Trophoblast cell (in vitro differentiated cells and primary cell): ENCODE results near the gene MYO7A.

Experiments used
- DNase-seq, 2 donors: peaks; one replicate each; pipeline ENCODE4 v3.0.0-alpha.2; 2016
- H2AFZ ChIP-seq: 2 replicates; pipeline ENCODE4 v1.6.1; 2013; ENCODE audit warnings: low read length, moderate library complexity, mild to moderate bottlenecking; ENCODE audit not compliant: insufficient read depth, poor library complexity
- H2AK5ac ChIP-seq: 2 replicates; pipeline ENCODE4 v1.6.1; 2013; ENCODE audit warnings: mild to moderate bottlenecking, low read length
- H2BK120ac ChIP-seq: 2 replicates; pipeline ENCODE4 v1.6.1; 2013; ENCODE audit warnings: low read length, mild to moderate bottlenecking, moderate library complexity; ENCODE audit not compliant: insufficient read depth, poor library complexity
- H2BK12ac ChIP-seq: 2 replicates; pipeline ENCODE4 v1.6.1; 2013; ENCODE audit warnings: mild to moderate bottlenecking, low read length, moderate library complexity
- H2BK5ac ChIP-seq: 2 replicates; pipeline ENCODE4 v1.6.1; 2013; ENCODE audit warnings: low read length, low read depth, moderate library complexity, mild to moderate bottlenecking; ENCODE audit not compliant: poor library complexity
- H3K14ac ChIP-seq: 2 replicates; pipeline ENCODE4 v1.6.1; 2013; ENCODE audit warnings: mild to moderate bottlenecking, low read length
- H3K18ac ChIP-seq: 2 replicates; pipeline ENCODE4 v1.6.1; 2013; ENCODE audit warnings: mild to moderate bottlenecking, low read length
- H3K23ac ChIP-seq: 2 replicates; pipeline ENCODE4 v1.6.1; 2013; ENCODE audit warnings: low read length
- H3K27ac ChIP-seq: 2 replicates; pipeline ENCODE4 v1.5.1; 2013; ENCODE audit warnings: low read depth, mild to moderate bottlenecking, inconsistent platforms, low read length, moderate library complexity
- H3K27me3 ChIP-seq: 2 replicates; pipeline ENCODE4 v1.6.1; 2013; ENCODE audit warnings: inconsistent platforms, mild to moderate bottlenecking, low read length, moderate library complexity; ENCODE audit not compliant: insufficient read depth
- H3K36me3 ChIP-seq, 2 experiments: 1 replicate in 1 of 2; 2 replicates in 1 of 2; pipeline ENCODE4 v1.6.1; 2013; ENCODE audit warnings: low read length in 2 of 2, mild to moderate bottlenecking in 2 of 2, moderate library complexity in 1 of 2; ENCODE audit not compliant: insufficient read depth in 2 of 2, control insufficient read depth in 1 of 2
- H3K4ac ChIP-seq: 2 replicates; pipeline ENCODE4 v1.6.1; 2013; ENCODE audit warnings: low read depth, mild to moderate bottlenecking, low read length, moderate library complexity
- H3K4me1 ChIP-seq, 2 experiments: 1 replicate in 1 of 2; 2 replicates in 1 of 2; pipeline ENCODE4 v1.6.1; 2013; ENCODE audit warnings: low read length in 2 of 2, mild to moderate bottlenecking in 2 of 2, moderate library complexity in 1 of 2; ENCODE audit not compliant: insufficient read depth in 2 of 2, control insufficient read depth in 1 of 2
- H3K4me2 ChIP-seq: 2 replicates; pipeline ENCODE4 v1.6.1; 2013; ENCODE audit warnings: inconsistent platforms, mild to moderate bottlenecking, low read length, moderate library complexity
- H3K4me3 ChIP-seq: 2 replicates; pipeline ENCODE4 v1.5.1; 2013; ENCODE audit warnings: mild to moderate bottlenecking, low read depth, low read length, inconsistent platforms
- H3K79me1 ChIP-seq: one replicate; pipeline ENCODE4 v1.6.1; 2013; ENCODE audit warnings: low read length
- H3K79me2 ChIP-seq: 2 replicates; pipeline ENCODE4 v1.6.1; 2013; ENCODE audit warnings: low read length, mild to moderate bottlenecking; ENCODE audit not compliant: control insufficient read depth, insufficient read depth, poor library complexity
- H3K9ac ChIP-seq: 2 replicates; pipeline ENCODE4 v1.6.1; 2013; ENCODE audit warnings: mild to moderate bottlenecking, low read length
- H3K9me3 ChIP-seq: 2 replicates; pipeline ENCODE4 v1.6.1; 2013; ENCODE audit warnings: low read depth, mild to moderate bottlenecking, control low read depth, inconsistent platforms, low read length; ENCODE audit not compliant: insufficient read depth
- H4K12ac ChIP-seq: 2 replicates; pipeline ENCODE4 v1.6.1; 2013; ENCODE audit warnings: low read depth, mild to moderate bottlenecking, low read length, moderate library complexity
- H4K8ac ChIP-seq: 2 replicates; pipeline ENCODE4 v1.6.1; 2013; ENCODE audit warnings: low read depth, mild to moderate bottlenecking, low read length, moderate library complexity
- H4K91ac ChIP-seq: one replicate; pipeline ENCODE4 v1.6.1; 2013; ENCODE audit warnings: low read depth, mild to moderate bottlenecking, low read length, moderate library complexity
- WGBS: extraction: QIAGEN DNeasy Blood & Tissue Kit; methylation state at CpG from one replicate; pipeline ENCODE4 v1.1.7; 2013; ENCODE audit warnings: missing lambda C conversion rate; ENCODE audit not compliant: insufficient read length, insufficient coverage; ENCODE audit errors: extremely low coverage; 5-methylcytosine and 5-hydroxymethylcytosine counted together

MYO7A gene

GRCh38 chr11:77081976-77082836 lies 45.8 kb upstream of the MYO7A start:
- Histone ChIP-seq H3K9ac (no peak overlapping the region), H4K12ac (no peak overlapping the region), H3K4ac (no peak overlapping the region), H3K79me1 (no peaks in the 10 kb centered on the region), H3K18ac (no peak overlapping the region), H3K4me1 (no peaks in the 10 kb centered on the region), H2BK12ac (no peak overlapping the region), H2BK120ac (no peak overlapping the region), H3K9me3 (no peaks in the 10 kb centered on the region), H3K23ac (no peak overlapping the region), H3K4me2 (no peak overlapping the region), H3K36me3 (no peaks in the 10 kb centered on the region), H2AFZ (no peak overlapping the region), H3K14ac (no peak overlapping the region), H3K79me2 (no peaks in the 10 kb centered on the region), H3K27ac (no peak overlapping the region), H4K8ac (no peak overlapping the region), H3K27me3 (no peaks in the 10 kb centered on the region), H4K91ac (no peak overlapping the region), H3K4me3 (no peak overlapping the region), H2BK5ac (no peak overlapping the region), H2AK5ac (no peak overlapping the region)
- WGBS: no CpG with 5 or more reads among the region's 11 CpGs
- no peak for DNase-seq

- no peak overlapping the region for H4K8ac ChIP-seq
- no peak overlapping the region for H2BK12ac ChIP-seq
- H3K4me3 ChIP-seq: no peak overlapping the region
- no peak overlapping the region for H3K23ac ChIP-seq
- no peak overlapping the region for H3K18ac ChIP-seq
- H4K91ac ChIP-seq: no peak overlapping the region
- no peaks in the 10 kb centered on the region for H3K79me2 ChIP-seq
- H3K9ac ChIP-seq: no peak overlapping the region
- H3K4me1 ChIP-seq: peaks cover under 1% of the 10 kb centered on the region in 2 experiments
- no peak overlapping the region for H2AK5ac ChIP-seq
- H2BK120ac ChIP-seq: no peak overlapping the region
- H2BK5ac ChIP-seq: no peak overlapping the region
- H3K27me3 ChIP-seq: no peaks in the 10 kb centered on the region
- no peak overlapping the region for H4K12ac ChIP-seq
- no peaks in the 10 kb centered on the region for H3K9me3 ChIP-seq
- H3K4ac ChIP-seq: no peak overlapping the region
- H3K14ac ChIP-seq: no peak overlapping the region
- H3K4me2 ChIP-seq: no peak overlapping the region
- peak overlapping the region; percentile 45 for H2AFZ ChIP-seq
- H3K27ac ChIP-seq: no peak overlapping the region
- H3K36me3 ChIP-seq: no peaks in the 10 kb centered on the region
- no peaks in the 10 kb centered on the region for H3K79me1 ChIP-seq
- no CpG with 5 or more reads among the region's 15 CpGs for WGBS
- no peak for DNase-seq
Measured at GRCh38 chr11:77082838-77083565, 45.0 kb upstream of the MYO7A start.

GRCh38 chr11:77083566-77084245 lies 44.3 kb upstream of the MYO7A start:
- Histone ChIP-seq H3K79me1 (no peaks in the 10 kb centered on the region), H4K91ac (no peak overlapping the region), H2BK120ac (no peak overlapping the region), H3K4me2 (no peak overlapping the region), H2BK5ac (no peak overlapping the region), H2BK12ac (no peak overlapping the region), H3K9ac (no peak overlapping the region), H3K14ac (no peak overlapping the region), H3K9me3 (no peaks in the 10 kb centered on the region), H2AK5ac (no peak overlapping the region), H3K4me1 (peaks cover 6 to 7% of the 10 kb centered on the region in 2 experiments), H3K27ac (no peak overlapping the region), H3K79me2 (no peaks in the 10 kb centered on the region), H3K4ac (no peak overlapping the region), H3K4me3 (no peak overlapping the region), H4K12ac (no peak overlapping the region), H2AFZ (no peak overlapping the region), H3K27me3 (no peaks in the 10 kb centered on the region), H3K36me3 (no peaks in the 10 kb centered on the region), H4K8ac (no peak overlapping the region), H3K18ac (no peak overlapping the region), H3K23ac (no peak overlapping the region)
- no peak for DNase-seq
- no CpG with 5 or more reads among the region's 12 CpGs for WGBS

- no peaks in the 10 kb centered on the region for H3K36me3 ChIP-seq
- no peak overlapping the region for H3K27ac ChIP-seq
- no peak overlapping the region for H2BK120ac ChIP-seq
- no peak overlapping the region for H2AFZ ChIP-seq
- no peak overlapping the region for H3K9ac ChIP-seq
- H3K9me3 ChIP-seq: no peaks in the 10 kb centered on the region
- WGBS: no CpG with 5 or more reads among the region's 25 CpGs
- H3K4me3 ChIP-seq: no peak overlapping the region
- no peak for DNase-seq
- no peak overlapping the region for H2BK5ac ChIP-seq
- H3K27me3 ChIP-seq: no peaks in the 10 kb centered on the region
- no peaks in the 10 kb centered on the region for H3K79me2 ChIP-seq
- H3K79me1 ChIP-seq: no peaks in the 10 kb centered on the region
- peaks cover 9 to 12% of the 10 kb centered on the region in 2 experiments for H3K4me1 ChIP-seq
- no peak overlapping the region for H3K18ac ChIP-seq
- H4K8ac ChIP-seq: no peak overlapping the region
- no peak overlapping the region for H2AK5ac ChIP-seq
- no peak overlapping the region for H2BK12ac ChIP-seq
- no peak overlapping the region for H3K14ac ChIP-seq
- H3K4ac ChIP-seq: no peak overlapping the region
- H3K4me2 ChIP-seq: no peak overlapping the region
- H4K12ac ChIP-seq: no peak overlapping the region
- no peak overlapping the region for H3K23ac ChIP-seq
- no peak overlapping the region for H4K91ac ChIP-seq
Measured at GRCh38 chr11:77084581-77085191, 43.4 kb upstream of the MYO7A start.
